ENCODE data around the gene DYNC1H1.
"Not testable (repeated sequence)": the region's sequence is repeated elsewhere in the genome, so short reads cannot be mapped to it uniquely, and the experiment has no call there.

DYNC1H1 gene

DNA sequence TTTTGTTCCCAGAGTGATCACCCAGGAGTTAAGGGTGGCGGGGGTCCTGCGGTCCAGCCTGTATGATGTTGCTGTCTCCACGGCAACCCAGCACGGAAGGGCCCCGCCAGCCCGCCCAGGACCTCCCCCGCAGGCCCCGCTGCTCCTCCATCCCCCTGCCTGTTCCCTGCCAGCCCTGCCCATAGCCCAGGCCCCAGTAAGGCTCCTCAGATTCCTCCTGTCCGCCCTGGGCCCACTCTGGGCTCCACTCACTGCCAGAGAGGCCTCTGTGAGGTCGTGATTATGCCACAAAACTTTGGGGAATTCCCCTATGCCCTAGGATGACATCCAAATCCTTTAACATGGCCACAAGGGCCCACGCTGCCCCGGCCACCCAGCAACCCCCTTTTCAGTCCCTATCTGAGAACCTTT lies 101.7 kb downstream of the DYNC1H1 start:
- ChIA-PET CTCF (interaction anchor here (1.0 to 7.3 kb wide), 2 partner anchors 20 to 31 kb away, joined by 3 to 90 read pairs; no protein-coding TSS in a partner anchor), POLR2A (no interaction called here)
- 91% methylated on average over 9 of the region's 12 CpGs for WGBS (ENCODE audit: insufficient coverage)
- Histone ChIP-seq H3K27ac (ENCODE audit: insufficient read depth in 1 of 2, low read depth in 1 of 2, low read length in 2 of 2, poor library complexity in 1 of 2, severe bottlenecking in 2 of 2) (no peak overlapping the region), H3K4me1 (ENCODE audit: control extremely low read depth in 1 of 4, control insufficient read depth in 4 of 4, insufficient read depth in 4 of 4, low read length in 3 of 4) (peaks cover 0 to under 1% (median 0%) of the 10 kb centered on the region in 4 experiments), H3K4me3 (ENCODE audit: control insufficient read depth in 1 of 7, extremely low read depth in 1 of 7, insufficient read depth in 4 of 7, low read depth in 2 of 7, low read length in 6 of 7) (no peak overlapping the region), H3K36me3 (ENCODE audit: control insufficient read depth in 4 of 4, insufficient read depth in 4 of 4, low read length in 3 of 4) (no peaks in the 10 kb centered on the region), H3K9me3 (ENCODE audit: control extremely low read depth in 1 of 5, control insufficient read depth in 4 of 5, insufficient read depth in 2 of 5, low read depth in 1 of 5, low read length in 4 of 5) (no peaks in the 10 kb centered on the region), H3K27me3 (replicated peaks in 2 of 5; ENCODE audit: control insufficient read depth in 4 of 5, insufficient read depth in 5 of 5, low read length in 4 of 5) (no peaks in the 10 kb centered on the region)
- DNase-seq, result no peak

DNA sequence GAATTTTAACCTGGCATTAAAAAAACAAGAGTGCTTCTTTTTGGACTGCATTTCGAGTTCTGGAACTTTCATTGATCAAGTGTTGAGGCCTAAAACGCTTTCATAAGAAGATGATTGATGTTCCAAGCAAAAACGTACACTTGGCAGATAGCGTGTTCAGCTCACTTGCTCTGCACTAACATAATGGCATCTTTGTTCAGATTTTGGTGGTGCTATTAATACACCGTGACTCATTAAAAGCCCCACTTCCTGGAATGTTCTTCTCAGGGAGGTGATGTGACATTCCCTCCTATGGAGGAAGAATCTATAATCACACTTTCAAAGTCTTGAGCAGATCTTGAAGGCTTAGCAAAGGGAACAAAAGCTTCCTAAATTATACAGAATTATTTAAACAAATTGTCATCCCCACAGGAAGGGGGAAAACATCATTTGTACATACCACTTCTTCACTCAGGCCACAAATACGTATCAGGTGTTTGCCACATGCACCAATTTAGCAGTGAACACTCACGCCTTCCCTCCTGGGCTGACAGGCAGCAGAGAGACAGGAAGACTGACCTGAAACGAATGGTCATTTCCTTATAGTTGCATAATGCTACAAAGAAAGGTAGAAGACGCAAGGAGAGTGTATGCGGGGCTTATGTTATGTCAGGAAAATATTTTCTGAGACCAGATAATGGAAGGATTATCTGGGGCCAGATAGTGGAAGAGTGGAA lies 107.1 kb downstream of the DYNC1H1 start:
- ChIA-PET POLR2A (interaction anchor here (0.9 to 1.5 kb wide), 2 partner anchors 13 to 65 kb away, joined by 4 read pairs; no protein-coding TSS in a partner anchor), CTCF (interaction anchor here (1.2 to 1.3 kb wide), 2 partner anchors 9 to 14 kb away, joined by 4 to 5 read pairs; no protein-coding TSS in a partner anchor)
- peaks cover 0 to 8% (median 4%) of the 10 kb centered on the region in 4 experiments for H3K4me1 ChIP-seq (ENCODE audit: control extremely low read depth in 1 of 4, control insufficient read depth in 4 of 4, insufficient read depth in 4 of 4, low read length in 3 of 4)
- H3K27me3 ChIP-seq (replicated peaks in 2 of 5; ENCODE audit: control insufficient read depth in 4 of 5, insufficient read depth in 5 of 5, low read length in 4 of 5), result no peaks in the 10 kb centered on the region
- WGBS (ENCODE audit: insufficient coverage), result 61% methylated on average over 8 of the region's 10 CpGs
- DNase-seq, result no peak
- H3K9me3 ChIP-seq (ENCODE audit: control extremely low read depth in 1 of 5, control insufficient read depth in 4 of 5, insufficient read depth in 2 of 5, low read depth in 1 of 5, low read length in 4 of 5), result no peaks in the 10 kb centered on the region
- H3K36me3 ChIP-seq (ENCODE audit: control insufficient read depth in 4 of 4, insufficient read depth in 4 of 4, low read length in 3 of 4), result no peaks in the 10 kb centered on the region
- no peak overlapping the region for H3K4me3 ChIP-seq (ENCODE audit: control insufficient read depth in 1 of 7, extremely low read depth in 1 of 7, insufficient read depth in 4 of 7, low read depth in 2 of 7, low read length in 6 of 7)
- H3K27ac ChIP-seq (ENCODE audit: insufficient read depth in 1 of 2, low read depth in 1 of 2, low read length in 2 of 2, poor library complexity in 1 of 2, severe bottlenecking in 2 of 2), result no peak overlapping the region

DNA sequence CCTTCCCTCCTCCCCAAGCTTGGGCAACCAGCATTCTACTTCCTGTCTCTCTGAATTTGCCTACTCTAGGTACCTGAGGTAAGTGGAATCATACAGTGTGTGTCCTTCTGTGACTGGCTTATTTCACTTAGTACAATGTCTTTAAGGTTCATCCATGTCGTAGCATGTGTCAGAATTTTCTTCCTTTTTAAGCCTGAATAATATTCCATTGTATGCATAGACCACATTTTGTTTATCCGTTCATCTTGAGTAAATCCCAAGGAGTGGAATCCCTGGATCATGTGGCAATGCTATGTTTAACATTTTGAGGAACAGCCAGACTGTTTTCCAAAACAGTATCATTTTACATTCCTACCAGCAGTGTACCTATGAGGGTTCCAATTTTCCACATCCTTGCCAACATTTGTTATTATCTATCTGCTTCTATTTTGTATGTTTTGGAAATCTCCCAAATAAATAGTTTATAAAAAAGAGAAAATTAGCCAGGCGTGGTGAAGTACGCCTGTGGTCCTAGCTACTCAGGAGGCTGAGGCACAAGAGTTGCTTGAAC lies 110.1 kb downstream of the DYNC1H1 start:
- peaks cover 0 to 8% (median 4%) of the 10 kb centered on the region in 4 experiments for H3K4me1 ChIP-seq (ENCODE audit: control extremely low read depth in 1 of 4, control insufficient read depth in 4 of 4, insufficient read depth in 4 of 4, low read length in 3 of 4)
- H3K4me3 ChIP-seq (ENCODE audit: control insufficient read depth in 1 of 7, extremely low read depth in 1 of 7, insufficient read depth in 4 of 7, low read depth in 2 of 7, low read length in 6 of 7), result no peak overlapping the region
- H3K27ac ChIP-seq (ENCODE audit: insufficient read depth in 1 of 2, low read depth in 1 of 2, low read length in 2 of 2, poor library complexity in 1 of 2, severe bottlenecking in 2 of 2), result no peak overlapping the region
- H3K9me3 ChIP-seq (ENCODE audit: control extremely low read depth in 1 of 5, control insufficient read depth in 4 of 5, insufficient read depth in 2 of 5, low read depth in 1 of 5, low read length in 4 of 5), result no peaks in the 10 kb centered on the region
- H3K27me3 ChIP-seq (replicated peaks in 2 of 5; ENCODE audit: control insufficient read depth in 4 of 5, insufficient read depth in 5 of 5, low read length in 4 of 5), result no peaks in the 10 kb centered on the region
- POLR2A ChIA-PET, result no interaction called here
- 100% methylated on average over 4 of the region's 4 CpGs for WGBS (ENCODE audit: insufficient coverage)
- CTCF ChIA-PET, result interaction anchor here (1.1 to 2.5 kb wide), 2 partner anchors 11 to 14 kb away, joined by 4 to 5 read pairs; no protein-coding TSS in a partner anchor
- peaks cover 4 to 14% (median 10%) of the 10 kb centered on the region in 4 experiments for H3K36me3 ChIP-seq (ENCODE audit: control insufficient read depth in 4 of 4, insufficient read depth in 4 of 4, low read length in 3 of 4)
- DNase-seq, result no peak

DNA sequence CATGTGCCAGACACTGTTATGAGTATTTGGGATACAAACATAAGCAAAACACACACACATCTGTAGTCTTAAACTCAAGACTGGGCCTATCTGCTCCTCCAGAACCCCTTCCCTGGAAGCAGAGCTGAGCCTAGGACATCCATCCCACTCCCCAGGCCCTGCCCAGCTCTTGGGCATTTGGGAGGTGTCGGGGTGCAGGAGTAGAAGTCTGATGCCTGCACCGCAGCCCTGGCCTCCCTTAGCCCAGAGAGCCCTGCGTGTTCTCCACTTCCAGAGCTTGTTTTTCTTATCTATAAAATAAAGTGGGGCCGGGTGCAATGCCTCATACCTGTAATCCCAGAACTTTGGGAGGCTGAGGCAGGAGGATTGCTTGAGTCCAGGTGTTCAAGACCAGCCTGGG lies 110.8 kb downstream of the DYNC1H1 start:
- CTCF ChIA-PET, result interaction anchor here (1.1 to 2.5 kb wide), 2 partner anchors 12 to 13 kb away, joined by 4 to 5 read pairs; no protein-coding TSS in a partner anchor

DNA sequence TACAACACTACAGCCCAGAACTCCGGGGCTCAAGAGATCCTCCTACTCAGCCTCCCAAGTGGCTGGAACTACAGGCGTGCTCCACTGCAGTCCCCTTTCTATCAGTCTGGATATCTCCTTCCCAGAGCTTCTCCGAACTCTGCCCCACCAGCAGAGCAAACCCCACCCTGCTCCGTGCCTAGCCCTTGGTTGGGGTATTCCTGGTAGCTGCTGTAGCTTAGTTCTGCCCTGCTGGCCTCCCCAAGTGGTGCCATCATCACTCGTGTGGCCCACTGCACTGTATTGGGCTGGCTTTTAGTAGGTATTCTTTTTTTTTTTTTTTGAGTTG lies 113.0 kb downstream of the DYNC1H1 start:
- H3K27me3 ChIP-seq (replicated peaks in 2 of 5; ENCODE audit: control insufficient read depth in 4 of 5, insufficient read depth in 5 of 5, low read length in 4 of 5), result no peaks in the 10 kb centered on the region
- POLR2A ChIA-PET, result interaction anchor here (0.9 kb wide), 1 partner anchor 27 kb away, joined by 4 read pairs; no protein-coding TSS in a partner anchor
- no peak overlapping the region for H3K27ac ChIP-seq (ENCODE audit: insufficient read depth in 1 of 2, low read depth in 1 of 2, low read length in 2 of 2, poor library complexity in 1 of 2, severe bottlenecking in 2 of 2)
- H3K4me1 ChIP-seq (ENCODE audit: control extremely low read depth in 1 of 4, control insufficient read depth in 4 of 4, insufficient read depth in 4 of 4, low read length in 3 of 4), result no peaks in the 10 kb centered on the region
- no peak for DNase-seq
- 100% methylated on average over 3 of the region's 5 CpGs for WGBS (ENCODE audit: insufficient coverage)
- H3K9me3 ChIP-seq (ENCODE audit: control extremely low read depth in 1 of 5, control insufficient read depth in 4 of 5, insufficient read depth in 2 of 5, low read depth in 1 of 5, low read length in 4 of 5), result no peaks in the 10 kb centered on the region
- peaks cover 11 to 43% (median 34%) of the 10 kb centered on the region in 4 experiments for H3K36me3 ChIP-seq (ENCODE audit: control insufficient read depth in 4 of 4, insufficient read depth in 4 of 4, low read length in 3 of 4)
- H3K4me3 ChIP-seq (ENCODE audit: control insufficient read depth in 1 of 7, extremely low read depth in 1 of 7, insufficient read depth in 4 of 7, low read depth in 2 of 7, low read length in 6 of 7), result no peak overlapping the region
- CTCF ChIA-PET, result interaction anchor here (0.6 to 1.2 kb wide), 2 partner anchors 13 to 64 kb away, joined by 3 to 5 read pairs; no protein-coding TSS in a partner anchor

More for the DNA sequence above, 110.8 kb downstream of the DYNC1H1 start:
- WGBS (ENCODE audit: insufficient coverage), result 100% methylated on average over 3 of the region's 4 CpGs
- POLR2A ChIA-PET, result no interaction called here
- Histone ChIP-seq H3K4me1 (ENCODE audit: control extremely low read depth in 1 of 4, control insufficient read depth in 4 of 4, insufficient read depth in 4 of 4, low read length in 3 of 4) (peaks cover 0 to 8% (median 4%) of the 10 kb centered on the region in 4 experiments), H3K27ac (ENCODE audit: insufficient read depth in 1 of 2, low read depth in 1 of 2, low read length in 2 of 2, poor library complexity in 1 of 2, severe bottlenecking in 2 of 2) (no peak overlapping the region), H3K36me3 (ENCODE audit: control insufficient read depth in 4 of 4, insufficient read depth in 4 of 4, low read length in 3 of 4) (peaks cover 4 to 21% (median 14%) of the 10 kb centered on the region in 4 experiments), H3K4me3 (ENCODE audit: control insufficient read depth in 1 of 7, extremely low read depth in 1 of 7, insufficient read depth in 4 of 7, low read depth in 2 of 7, low read length in 6 of 7) (no peak overlapping the region), H3K9me3 (ENCODE audit: control extremely low read depth in 1 of 5, control insufficient read depth in 4 of 5, insufficient read depth in 2 of 5, low read depth in 1 of 5, low read length in 4 of 5) (no peaks in the 10 kb centered on the region), H3K27me3 (replicated peaks in 2 of 5; ENCODE audit: control insufficient read depth in 4 of 5, insufficient read depth in 5 of 5, low read length in 4 of 5) (no peaks in the 10 kb centered on the region)
- no peak for DNase-seq

DNA sequence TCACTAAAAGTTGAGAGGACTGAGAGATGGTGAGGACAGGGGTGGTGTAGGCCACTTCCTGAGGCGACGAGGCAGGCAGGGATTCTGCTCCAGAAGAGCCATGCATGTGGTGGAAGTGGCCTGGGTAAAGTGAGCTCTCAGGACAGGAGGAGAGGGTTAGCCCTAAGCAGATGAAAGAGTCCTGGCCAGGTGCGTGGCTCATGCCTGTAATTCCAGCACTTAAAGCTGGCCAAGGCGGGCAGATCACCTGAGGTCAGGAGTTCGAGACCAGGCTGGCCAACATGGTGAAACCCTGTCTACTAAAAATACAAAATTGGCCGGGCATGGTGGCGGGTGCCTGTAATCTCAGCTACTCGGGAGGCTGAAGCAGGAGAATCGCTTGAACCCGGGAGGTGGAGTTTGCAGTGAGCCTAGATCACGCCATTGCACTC lies 114.0 kb downstream of the DYNC1H1 start:
- H3K36me3 ChIP-seq (ENCODE audit: control insufficient read depth in 4 of 4, insufficient read depth in 4 of 4, low read length in 3 of 4), result peaks cover 13 to 53% (median 42%) of the 10 kb centered on the region in 4 experiments
- not testable (repeated sequence) for H3K27me3 ChIP-seq (replicated peaks in 2 of 5; ENCODE audit: control insufficient read depth in 4 of 5, insufficient read depth in 5 of 5, low read length in 4 of 5); H3K9me3 ChIP-seq (ENCODE audit: control extremely low read depth in 1 of 5, control insufficient read depth in 4 of 5, insufficient read depth in 2 of 5, low read depth in 1 of 5, low read length in 4 of 5)

More for the DNA sequence above, 114.0 kb downstream of the DYNC1H1 start:
- POLR2A ChIA-PET, result interaction anchor here (0.7 kb wide), 1 partner anchor 77 kb away, joined by 3 read pairs; no protein-coding TSS in a partner anchor
- DNase-seq; CTCF ChIA-PET; H3K27ac ChIP-seq (ENCODE audit: insufficient read depth in 1 of 2, low read depth in 1 of 2, low read length in 2 of 2, poor library complexity in 1 of 2, severe bottlenecking in 2 of 2); H3K4me1 ChIP-seq (ENCODE audit: control extremely low read depth in 1 of 4, control insufficient read depth in 4 of 4, insufficient read depth in 4 of 4, low read length in 3 of 4); H3K4me3 ChIP-seq (ENCODE audit: control insufficient read depth in 1 of 7, extremely low read depth in 1 of 7, insufficient read depth in 4 of 7, low read depth in 2 of 7, low read length in 6 of 7): not testable (repeated sequence)
- WGBS (ENCODE audit: insufficient coverage), result 98% methylated on average over 7 of the region's 11 CpGs

All from common myeloid progenitor, CD34-positive (primary cell).